GM23338 (cell line): ENCODE data around the gene DMBT1.

Source experiments
- CREB1 ChIP-seq: fragments of 250-450 bp; sonication (Bioruptor Pico); IDR thresholded peaks from 2 replicates; pipeline ENCODE4 v1.5.0; 2020; ENCODE audit warnings: low read depth, mild to moderate bottlenecking, moderate library complexity
- EZH2 ChIP-seq: fragments of 200-600 bp; sonication (generic); IDR thresholded peaks from one replicate; pipeline ENCODE4 v1.8.0; 2017; ENCODE audit warnings: antibody characterized with exemption, mild to moderate bottlenecking, low read depth; ENCODE audit not compliant: unreplicated experiment
- EZH2phosphoT487 ChIP-seq: fragments of 200-600 bp; sonication (generic); IDR thresholded peaks from one replicate; pipeline ENCODE4 v1.8.1; 2018; ENCODE audit warnings: antibody characterized with exemption; ENCODE audit not compliant: unreplicated experiment
- JUNB ChIP-seq: IDR thresholded peaks from one replicate; pipeline ENCODE4 v1.6.1; 2016; ENCODE audit warnings: antibody characterized with exemption; ENCODE audit not compliant: unreplicated experiment
- NANOG ChIP-seq: IDR thresholded peaks from 2 replicates; pipeline ENCODE4 v1.6.1; 2016; ENCODE audit warnings: antibody characterized with exemption, borderline replicate concordance
- POLR2AphosphoS5 ChIP-seq: IDR thresholded peaks from 2 replicates; pipeline ENCODE4 v1.6.1; 2016; ENCODE audit warnings: antibody characterized with exemption, low read depth
- ZNF114 ChIP-seq: fragments of 250-450 bp; sonication (Bioruptor Pico); IDR thresholded peaks from 2 replicates; pipeline ENCODE4 v1.5.0; 2020; ENCODE audit warnings: mild to moderate bottlenecking, moderate library complexity
- TF ChIP-seq, protein P1 (sequence below), 2 experiments: fragments of 200-600 bp in 1 of 2; sonication (generic) in 1 of 2; conservative IDR thresholded peaks; 2 replicates each; pipeline versions ENCODE4 v1.5.1 to v1.6.1; 2016 to 2017; ENCODE audit warnings: antibody characterized with exemption in 2 of 2, low read depth in 2 of 2, mild to moderate bottlenecking in 2 of 2, moderate library complexity in 1 of 2
- TF ChIP-seq, protein P2 (sequence below): IDR thresholded peaks from one replicate; pipeline ENCODE4 v1.6.1; 2018; ENCODE audit warnings: antibody characterized with exemption; ENCODE audit not compliant: unreplicated experiment
- TF ChIP-seq, protein P3 (sequence below): fragments of 250-450 bp; sonication (Bioruptor Pico); IDR thresholded peaks from 2 replicates; pipeline ENCODE4 v1.5.0; 2020; ENCODE audit warnings: mild to moderate bottlenecking, moderate library complexity

DNA sequence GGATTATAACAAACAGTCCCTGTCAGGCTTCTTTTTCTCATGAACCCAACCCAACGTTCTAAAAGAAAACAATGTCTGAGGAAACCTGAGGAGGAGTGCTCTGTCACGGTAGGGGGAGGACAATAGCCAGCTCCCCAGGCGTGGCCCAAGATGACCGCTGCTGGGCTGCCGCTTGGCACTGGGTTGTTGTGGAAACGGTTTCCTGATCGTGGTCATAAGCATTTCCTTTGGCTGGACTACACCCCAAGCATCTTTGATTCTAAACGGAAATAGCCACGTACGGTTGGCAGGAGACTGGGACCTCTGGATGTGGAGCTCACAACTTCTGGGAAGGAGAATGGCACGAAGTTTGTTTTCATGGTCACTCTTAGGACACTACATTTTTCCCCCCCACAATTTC, 30.4 kb upstream of the DMBT1 start:
- TF ChIP-seq, protein P1, sequence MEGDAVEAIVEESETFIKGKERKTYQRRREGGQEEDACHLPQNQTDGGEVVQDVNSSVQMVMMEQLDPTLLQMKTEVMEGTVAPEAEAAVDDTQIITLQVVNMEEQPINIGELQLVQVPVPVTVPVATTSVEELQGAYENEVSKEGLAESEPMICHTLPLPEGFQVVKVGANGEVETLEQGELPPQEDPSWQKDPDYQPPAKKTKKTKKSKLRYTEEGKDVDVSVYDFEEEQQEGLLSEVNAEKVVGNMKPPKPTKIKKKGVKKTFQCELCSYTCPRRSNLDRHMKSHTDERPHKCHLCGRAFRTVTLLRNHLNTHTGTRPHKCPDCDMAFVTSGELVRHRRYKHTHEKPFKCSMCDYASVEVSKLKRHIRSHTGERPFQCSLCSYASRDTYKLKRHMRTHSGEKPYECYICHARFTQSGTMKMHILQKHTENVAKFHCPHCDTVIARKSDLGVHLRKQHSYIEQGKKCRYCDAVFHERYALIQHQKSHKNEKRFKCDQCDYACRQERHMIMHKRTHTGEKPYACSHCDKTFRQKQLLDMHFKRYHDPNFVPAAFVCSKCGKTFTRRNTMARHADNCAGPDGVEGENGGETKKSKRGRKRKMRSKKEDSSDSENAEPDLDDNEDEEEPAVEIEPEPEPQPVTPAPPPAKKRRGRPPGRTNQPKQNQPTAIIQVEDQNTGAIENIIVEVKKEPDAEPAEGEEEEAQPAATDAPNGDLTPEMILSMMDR (conservative IDR thresholded peaks at IDR 0.05; ENCODE audit: low read depth in 2 of 2), result no peak
- TF ChIP-seq POLR2AphosphoS5, result no peak
- TF ChIP-seq, protein P2, sequence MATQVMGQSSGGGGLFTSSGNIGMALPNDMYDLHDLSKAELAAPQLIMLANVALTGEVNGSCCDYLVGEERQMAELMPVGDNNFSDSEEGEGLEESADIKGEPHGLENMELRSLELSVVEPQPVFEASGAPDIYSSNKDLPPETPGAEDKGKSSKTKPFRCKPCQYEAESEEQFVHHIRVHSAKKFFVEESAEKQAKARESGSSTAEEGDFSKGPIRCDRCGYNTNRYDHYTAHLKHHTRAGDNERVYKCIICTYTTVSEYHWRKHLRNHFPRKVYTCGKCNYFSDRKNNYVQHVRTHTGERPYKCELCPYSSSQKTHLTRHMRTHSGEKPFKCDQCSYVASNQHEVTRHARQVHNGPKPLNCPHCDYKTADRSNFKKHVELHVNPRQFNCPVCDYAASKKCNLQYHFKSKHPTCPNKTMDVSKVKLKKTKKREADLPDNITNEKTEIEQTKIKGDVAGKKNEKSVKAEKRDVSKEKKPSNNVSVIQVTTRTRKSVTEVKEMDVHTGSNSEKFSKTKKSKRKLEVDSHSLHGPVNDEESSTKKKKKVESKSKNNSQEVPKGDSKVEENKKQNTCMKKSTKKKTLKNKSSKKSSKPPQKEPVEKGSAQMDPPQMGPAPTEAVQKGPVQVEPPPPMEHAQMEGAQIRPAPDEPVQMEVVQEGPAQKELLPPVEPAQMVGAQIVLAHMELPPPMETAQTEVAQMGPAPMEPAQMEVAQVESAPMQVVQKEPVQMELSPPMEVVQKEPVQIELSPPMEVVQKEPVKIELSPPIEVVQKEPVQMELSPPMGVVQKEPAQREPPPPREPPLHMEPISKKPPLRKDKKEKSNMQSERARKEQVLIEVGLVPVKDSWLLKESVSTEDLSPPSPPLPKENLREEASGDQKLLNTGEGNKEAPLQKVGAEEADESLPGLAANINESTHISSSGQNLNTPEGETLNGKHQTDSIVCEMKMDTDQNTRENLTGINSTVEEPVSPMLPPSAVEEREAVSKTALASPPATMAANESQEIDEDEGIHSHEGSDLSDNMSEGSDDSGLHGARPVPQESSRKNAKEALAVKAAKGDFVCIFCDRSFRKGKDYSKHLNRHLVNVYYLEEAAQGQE, result no peak
- no peak for TF ChIP-seq EZH2
- TF ChIP-seq NANOG, result no peak
- TF ChIP-seq ZNF114 (CRISPR knock-in tag), result no peak
- no peak for TF ChIP-seq EZH2phosphoT487
- TF ChIP-seq CREB1 (CRISPR knock-in tag), result no peak
- TF ChIP-seq, protein P3, sequence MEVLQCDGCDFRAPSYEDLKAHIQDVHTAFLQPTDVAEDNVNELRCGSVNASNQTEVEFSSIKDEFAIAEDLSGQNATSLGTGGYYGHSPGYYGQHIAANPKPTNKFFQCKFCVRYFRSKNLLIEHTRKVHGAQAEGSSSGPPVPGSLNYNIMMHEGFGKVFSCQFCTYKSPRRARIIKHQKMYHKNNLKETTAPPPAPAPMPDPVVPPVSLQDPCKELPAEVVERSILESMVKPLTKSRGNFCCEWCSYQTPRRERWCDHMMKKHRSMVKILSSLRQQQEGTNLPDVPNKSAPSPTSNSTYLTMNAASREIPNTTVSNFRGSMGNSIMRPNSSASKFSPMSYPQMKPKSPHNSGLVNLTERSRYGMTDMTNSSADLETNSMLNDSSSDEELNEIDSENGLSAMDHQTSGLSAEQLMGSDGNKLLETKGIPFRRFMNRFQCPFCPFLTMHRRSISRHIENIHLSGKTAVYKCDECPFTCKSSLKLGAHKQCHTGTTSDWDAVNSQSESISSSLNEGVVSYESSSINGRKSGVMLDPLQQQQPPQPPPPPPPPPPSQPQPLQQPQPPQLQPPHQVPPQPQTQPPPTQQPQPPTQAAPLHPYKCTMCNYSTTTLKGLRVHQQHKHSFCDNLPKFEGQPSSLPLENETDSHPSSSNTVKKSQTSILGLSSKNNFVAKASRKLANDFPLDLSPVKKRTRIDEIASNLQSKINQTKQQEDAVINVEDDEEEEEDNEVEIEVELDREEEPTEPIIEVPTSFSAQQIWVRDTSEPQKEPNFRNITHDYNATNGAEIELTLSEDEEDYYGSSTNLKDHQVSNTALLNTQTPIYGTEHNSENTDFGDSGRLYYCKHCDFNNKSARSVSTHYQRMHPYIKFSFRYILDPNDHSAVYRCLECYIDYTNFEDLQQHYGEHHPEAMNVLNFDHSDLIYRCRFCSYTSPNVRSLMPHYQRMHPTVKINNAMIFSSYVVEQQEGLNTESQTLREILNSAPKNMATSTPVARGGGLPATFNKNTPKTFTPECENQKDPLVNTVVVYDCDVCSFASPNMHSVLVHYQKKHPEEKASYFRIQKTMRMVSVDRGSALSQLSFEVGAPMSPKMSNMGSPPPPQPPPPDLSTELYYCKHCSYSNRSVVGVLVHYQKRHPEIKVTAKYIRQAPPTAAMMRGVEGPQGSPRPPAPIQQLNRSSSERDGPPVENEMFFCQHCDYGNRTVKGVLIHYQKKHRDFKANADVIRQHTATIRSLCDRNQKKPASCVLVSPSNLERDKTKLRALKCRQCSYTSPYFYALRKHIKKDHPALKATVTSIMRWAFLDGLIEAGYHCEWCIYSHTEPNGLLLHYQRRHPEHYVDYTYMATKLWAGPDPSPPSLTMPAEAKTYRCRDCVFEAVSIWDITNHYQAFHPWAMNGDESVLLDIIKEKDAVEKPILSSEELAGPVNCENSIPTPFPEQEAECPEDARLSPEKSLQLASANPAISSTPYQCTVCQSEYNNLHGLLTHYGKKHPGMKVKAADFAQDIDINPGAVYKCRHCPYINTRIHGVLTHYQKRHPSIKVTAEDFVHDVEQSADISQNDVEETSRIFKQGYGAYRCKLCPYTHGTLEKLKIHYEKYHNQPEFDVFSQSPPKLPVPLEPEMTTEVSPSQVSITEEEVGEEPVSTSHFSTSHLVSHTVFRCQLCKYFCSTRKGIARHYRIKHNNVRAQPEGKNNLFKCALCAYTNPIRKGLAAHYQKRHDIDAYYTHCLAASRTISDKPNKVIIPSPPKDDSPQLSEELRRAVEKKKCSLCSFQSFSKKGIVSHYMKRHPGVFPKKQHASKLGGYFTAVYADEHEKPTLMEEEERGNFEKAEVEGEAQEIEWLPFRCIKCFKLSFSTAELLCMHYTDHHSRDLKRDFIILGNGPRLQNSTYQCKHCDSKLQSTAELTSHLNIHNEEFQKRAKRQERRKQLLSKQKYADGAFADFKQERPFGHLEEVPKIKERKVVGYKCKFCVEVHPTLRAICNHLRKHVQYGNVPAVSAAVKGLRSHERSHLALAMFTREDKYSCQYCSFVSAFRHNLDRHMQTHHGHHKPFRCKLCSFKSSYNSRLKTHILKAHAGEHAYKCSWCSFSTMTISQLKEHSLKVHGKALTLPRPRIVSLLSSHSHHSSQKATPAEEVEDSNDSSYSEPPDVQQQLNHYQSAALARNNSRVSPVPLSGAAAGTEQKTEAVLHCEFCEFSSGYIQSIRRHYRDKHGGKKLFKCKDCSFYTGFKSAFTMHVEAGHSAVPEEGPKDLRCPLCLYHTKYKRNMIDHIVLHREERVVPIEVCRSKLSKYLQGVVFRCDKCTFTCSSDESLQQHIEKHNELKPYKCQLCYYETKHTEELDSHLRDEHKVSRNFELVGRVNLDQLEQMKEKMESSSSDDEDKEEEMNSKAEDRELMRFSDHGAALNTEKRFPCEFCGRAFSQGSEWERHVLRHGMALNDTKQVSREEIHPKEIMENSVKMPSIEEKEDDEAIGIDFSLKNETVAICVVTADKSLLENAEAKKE (CRISPR knock-in tag), result no peak
- no peak for TF ChIP-seq JUNB
